GM12864 (cell line): ENCODE measurements around the gene DCTD.

Source experiments
- DNase-seq: peaks from one replicate; pipeline ENCODE4 v3.0.0-alpha.2; 2011; ENCODE audit warnings: low read depth
- H3K4me3 ChIP-seq: 2 replicates; pipeline ENCODE4 v1.5.1; 2011; ENCODE audit warnings: mild to moderate bottlenecking, low read depth, low read length, control low read depth
- CTCF ChIP-seq: IDR thresholded peaks from 2 replicates; pipeline ENCODE4 v1.5.1; 2011; ENCODE audit warnings: low read depth, mild to moderate bottlenecking, moderate library complexity, low read length, control low read depth, inconsistent platforms; ENCODE audit errors: missing control alignments

DCTD gene

GRCh38 chr4:182874797-182875345 is 42.3 kb downstream of the DCTD start:
- no peak for DNase-seq
- no peak for TF ChIP-seq CTCF
- H3K4me3 ChIP-seq, result no peak overlapping the region

DNA sequence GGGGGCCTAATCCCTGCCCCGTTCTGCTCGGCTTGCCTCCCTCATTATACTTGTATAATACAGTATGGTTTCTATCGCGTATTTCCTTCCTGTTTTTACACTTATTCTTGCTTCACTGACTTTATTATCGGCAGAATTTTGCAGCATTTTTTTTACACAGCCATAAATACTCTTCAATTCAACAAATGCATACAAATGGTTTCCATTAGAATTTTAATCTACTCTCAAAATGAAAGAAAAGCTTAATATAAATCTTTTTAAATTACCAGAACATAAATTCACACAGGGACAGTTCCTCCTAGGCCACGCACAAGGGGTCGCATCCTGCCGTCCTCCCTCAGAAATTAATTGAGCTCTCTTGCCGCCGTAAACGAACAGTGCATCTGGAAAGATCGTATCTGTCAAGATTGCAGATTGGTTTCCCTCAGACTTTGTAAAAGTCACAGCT is 42.9 kb downstream of the DCTD start:
- no peak for DNase-seq
- TF ChIP-seq CTCF, result no peak
- H3K4me3 ChIP-seq, result no peak overlapping the region

DNA sequence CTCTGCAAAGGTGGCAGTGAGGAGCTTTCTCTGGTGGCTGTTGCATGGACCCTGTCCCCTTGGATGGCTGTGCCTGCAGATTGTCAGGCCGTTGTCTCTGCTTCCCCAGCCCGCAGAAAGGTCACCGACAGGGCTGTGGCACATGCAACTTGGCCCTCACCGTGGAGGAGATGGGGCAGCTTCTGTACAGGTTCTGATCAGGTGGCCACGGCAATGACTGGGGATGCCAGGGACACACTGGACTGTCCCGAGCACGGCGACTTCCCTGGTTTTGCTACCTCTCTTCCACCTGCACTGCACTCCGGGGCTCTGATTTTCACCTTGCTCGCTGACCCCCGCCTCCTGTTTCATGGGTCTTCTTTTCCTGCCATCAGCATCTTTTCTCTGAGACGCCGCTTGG is 43.5 kb downstream of the DCTD start:
- no peak for DNase-seq
- no peak for TF ChIP-seq CTCF
- no peak overlapping the region for H3K4me3 ChIP-seq

- no peak for TF ChIP-seq CTCF
- H3K4me3 ChIP-seq, result no peak overlapping the region
- DNase-seq, result no peak
Measured at GRCh38 chr4:182873289-182873688, 43.9 kb downstream of the DCTD start.

- no peak for TF ChIP-seq CTCF
- H3K4me3 ChIP-seq, result no peak overlapping the region
- no peak for DNase-seq
Measured at GRCh38 chr4:182872886-182873285, 44.3 kb downstream of the DCTD start.

DNA sequence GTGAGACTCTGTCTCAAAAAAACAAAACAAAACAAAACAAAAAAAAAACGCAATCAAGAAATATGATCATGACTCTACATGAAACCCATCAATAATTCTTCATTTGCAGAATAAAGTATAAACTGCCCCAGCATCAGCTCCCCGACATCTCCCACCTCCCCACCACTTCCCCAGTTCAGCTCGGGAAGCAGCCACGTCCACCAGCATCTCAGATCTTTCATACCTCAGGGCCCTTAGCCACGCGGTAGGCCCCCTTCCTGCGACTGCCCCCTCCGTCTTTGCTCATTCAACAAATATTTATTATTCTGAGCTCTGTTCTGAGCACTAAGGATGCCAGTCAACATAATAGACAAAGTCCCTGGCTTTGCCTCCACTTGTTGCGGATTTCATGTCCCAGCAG is 45.6 kb downstream of the DCTD start:
- TF ChIP-seq CTCF, result no peak
- no peak overlapping the region for H3K4me3 ChIP-seq

DNA sequence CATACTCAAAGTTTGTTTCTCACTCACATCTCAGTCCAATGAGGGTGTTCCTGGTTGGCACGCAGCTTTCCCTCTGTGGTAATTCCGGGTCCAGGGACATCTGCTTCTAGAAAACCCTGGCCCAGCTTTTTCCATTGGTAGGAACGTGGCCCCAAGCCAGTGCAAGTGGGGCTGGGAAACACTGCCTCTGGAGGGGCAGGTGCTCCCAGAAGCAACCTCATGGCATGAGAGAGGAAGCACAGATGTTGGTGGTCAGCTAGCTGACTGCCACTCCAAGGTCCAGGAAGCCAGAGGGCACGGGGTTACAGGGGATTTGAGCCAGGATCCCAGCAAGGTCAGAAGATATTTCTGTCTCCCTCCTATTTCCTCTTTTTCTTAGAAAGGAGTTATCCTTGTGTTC is 47.5 kb downstream of the DCTD start:
- TF ChIP-seq CTCF, result no peak
- H3K4me3 ChIP-seq, result no peak overlapping the region
- DNase-seq, result no peak

More for the DNA sequence above, 45.6 kb downstream of the DCTD start:
- no peak for DNase-seq
